SH-SY5Y (cell line): ENCODE data around the gene AOC3.

Experiments used
- GATA2 ChIP-seq: IDR thresholded peaks from 2 replicates; pipeline ENCODE4 v1.6.1; 2011; ENCODE audit warnings: mild to moderate bottlenecking, low read depth, low read length
- GATA3 ChIP-seq: IDR thresholded peaks from 2 replicates; pipeline ENCODE4 v1.6.1; 2011; ENCODE audit warnings: low read depth, mild to moderate bottlenecking, low read length, moderate library complexity

DNA sequence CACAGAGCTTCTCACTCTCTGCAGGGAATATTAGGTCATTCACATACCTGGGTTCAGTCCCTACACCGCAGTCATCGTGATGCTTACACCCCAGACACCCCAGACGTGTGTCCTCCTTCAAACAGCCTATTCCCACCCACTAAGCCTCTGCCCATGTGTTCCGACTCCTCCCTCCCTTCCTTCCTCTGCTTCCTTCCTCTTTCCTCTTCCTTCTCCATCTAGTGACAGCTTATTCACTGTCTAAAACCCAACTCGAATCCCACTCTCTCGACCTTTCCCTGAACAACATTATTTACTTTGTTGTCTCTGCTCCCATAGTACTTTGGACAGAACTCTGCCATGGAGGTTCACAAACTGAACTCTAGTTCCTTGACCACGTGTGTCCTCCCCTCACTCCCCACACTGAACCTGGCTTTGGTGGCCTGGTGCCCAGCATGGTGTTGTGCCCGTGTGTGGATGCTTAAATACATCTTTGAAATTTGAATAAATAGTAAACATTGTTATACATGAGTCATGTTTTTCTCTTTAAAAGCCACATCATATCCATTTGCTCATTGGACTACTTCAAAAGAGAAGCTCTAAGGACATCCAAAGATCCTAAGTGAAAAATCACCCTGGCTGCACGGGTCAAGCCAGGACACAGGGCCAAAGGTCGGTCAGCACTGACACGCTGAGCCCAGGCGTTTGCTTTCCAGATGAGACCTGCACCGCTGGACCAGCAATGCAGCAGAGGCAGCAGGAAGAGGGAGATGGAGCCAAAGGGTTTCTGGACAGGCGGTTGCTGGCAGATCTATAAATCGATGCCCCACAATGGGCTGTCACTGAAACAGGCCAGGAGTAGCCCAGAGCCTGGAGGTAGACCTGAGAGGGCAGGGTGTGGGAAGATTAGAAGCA lies 35.5 kb downstream of the AOC3 start:
- TF ChIP-seq GATA3 (no peak), GATA2 (no peak)
